K562 (cell line): Measurements from ENCODE around the gene ANKRD13B. TPM values are rescaled to one million over a fixed set of nuclear protein-coding genes. Genes with fewer than 3 reads are reported as not detected.

Experiments
- ETS2 ChIP-seq: IDR thresholded peaks from 2 replicates; pipeline ENCODE4 v1.6.1; 2016; ENCODE audit warnings: borderline replicate concordance, missing genetic modification characterization, mild to moderate bottlenecking, moderate library complexity, missing compliant biosample characterization; ENCODE audit not compliant: poor library complexity, severe bottlenecking
- FOXP1 ChIP-seq: sonication (generic); formaldehyde crosslinking; IDR thresholded peaks from 2 replicates; pipeline ENCODE4 v1.8.0; 2022; ENCODE audit warnings: mild to moderate bottlenecking, missing genetic modification reagents
- HDAC8 ChIP-seq: fragments of 450-650 bp; IDR thresholded peaks from 2 replicates; pipeline ENCODE4 v1.6.1; 2016; ENCODE audit warnings: mild to moderate bottlenecking, missing genetic modification characterization, moderate library complexity, missing compliant biosample characterization
- MED1 ChIP-seq: sonication (generic); formaldehyde crosslinking; IDR thresholded peaks from 2 replicates; pipeline ENCODE4 v1.8.1; 2023; ENCODE audit warnings: missing genetic modification reagents, borderline replicate concordance
- NFIC ChIP-seq: fragments of 450-650 bp; IDR thresholded peaks from 2 replicates; pipeline ENCODE4 v1.6.1; 2017; ENCODE audit warnings: mild to moderate bottlenecking, inconsistent platforms
- SAFB ChIP-seq: fragments of 200-400 bp; formaldehyde crosslinking; IDR thresholded peaks from 2 replicates; pipeline ENCODE4 v1.6.1; 2017; ENCODE audit warnings: low read depth, low read length, borderline replicate concordance
- ZNF77 ChIP-seq: fragments of 250-450 bp; sonication (Bioruptor Pico); IDR thresholded peaks from 2 replicates; pipeline ENCODE4 v1.5.0; 2020
- polyA plus RNA-seq, 8 experiments: library from polyadenylated mRNA; depleted of rRNA in 4 of 8; stranded (reverse) in 5 of 8; unstranded in 3 of 8; fragments of >200 nt; fragmentation: Nextera tagmentation in 2 of 8; fragmentation: Illumina TruSeq in 1 of 8; extraction: Ambion mirVana in 2 of 8; extraction: Trizol in 1 of 8; gene quantifications; 2 replicates each; pipeline versions ENCODE4 v1.2.1 to v1.2.3, GENCODE V29; 2011 to 2014; ENCODE audit warnings: inconsistent platforms in 1 of 8, missing spikeins in 1 of 8
- total RNA-seq, 7 experiments: library from RNA; depleted of rRNA in 6 of 7; stranded (reverse); fragments of >200 nt in 6 of 7; fragmentation: Illumina TruSeq in 2 of 7; extraction: Trizol in 2 of 7; gene quantifications; 2 replicates each; pipeline versions ENCODE4 v1.2.1 to v1.2.3, GENCODE V29; 2011 to 2021; ENCODE audit warnings: low replicate concordance in 1 of 7
- TF ChIP-seq, protein P1 (sequence below), 2 experiments: IDR thresholded peaks; 2 replicates each; pipeline ENCODE4 v1.6.1; 2011; ENCODE audit warnings: borderline replicate concordance in 1 of 2, control low read depth in 1 of 2, low read depth in 1 of 2, low read length in 1 of 2, mild to moderate bottlenecking in 1 of 2, mixed read lengths in 1 of 2, moderate library complexity in 1 of 2; ENCODE audit not compliant: insufficient read depth in 1 of 2, insufficient read length in 1 of 2, poor library complexity in 1 of 2, severe bottlenecking in 1 of 2; ENCODE audit errors: extremely low read depth in 1 of 2
- TF ChIP-seq, protein P2 (sequence below): IDR thresholded peaks from 2 replicates; pipeline ENCODE4 v1.6.1; 2016; ENCODE audit warnings: missing genetic modification characterization, missing compliant biosample characterization
- TF ChIP-seq, protein P3 (sequence below): sonication (generic); formaldehyde crosslinking; IDR thresholded peaks from 2 replicates; pipeline ENCODE4 v1.8.0; 2022; ENCODE audit warnings: mild to moderate bottlenecking, missing genetic modification reagents

Gene ANKRD13B
- total and polyA plus RNA-seq, 9 of the 15 experiments (the other 6 are each of a cell fraction or from before 2014, with no cell fraction given) = 0.15 to 28.1 (median 4.6) TPM

DNA sequence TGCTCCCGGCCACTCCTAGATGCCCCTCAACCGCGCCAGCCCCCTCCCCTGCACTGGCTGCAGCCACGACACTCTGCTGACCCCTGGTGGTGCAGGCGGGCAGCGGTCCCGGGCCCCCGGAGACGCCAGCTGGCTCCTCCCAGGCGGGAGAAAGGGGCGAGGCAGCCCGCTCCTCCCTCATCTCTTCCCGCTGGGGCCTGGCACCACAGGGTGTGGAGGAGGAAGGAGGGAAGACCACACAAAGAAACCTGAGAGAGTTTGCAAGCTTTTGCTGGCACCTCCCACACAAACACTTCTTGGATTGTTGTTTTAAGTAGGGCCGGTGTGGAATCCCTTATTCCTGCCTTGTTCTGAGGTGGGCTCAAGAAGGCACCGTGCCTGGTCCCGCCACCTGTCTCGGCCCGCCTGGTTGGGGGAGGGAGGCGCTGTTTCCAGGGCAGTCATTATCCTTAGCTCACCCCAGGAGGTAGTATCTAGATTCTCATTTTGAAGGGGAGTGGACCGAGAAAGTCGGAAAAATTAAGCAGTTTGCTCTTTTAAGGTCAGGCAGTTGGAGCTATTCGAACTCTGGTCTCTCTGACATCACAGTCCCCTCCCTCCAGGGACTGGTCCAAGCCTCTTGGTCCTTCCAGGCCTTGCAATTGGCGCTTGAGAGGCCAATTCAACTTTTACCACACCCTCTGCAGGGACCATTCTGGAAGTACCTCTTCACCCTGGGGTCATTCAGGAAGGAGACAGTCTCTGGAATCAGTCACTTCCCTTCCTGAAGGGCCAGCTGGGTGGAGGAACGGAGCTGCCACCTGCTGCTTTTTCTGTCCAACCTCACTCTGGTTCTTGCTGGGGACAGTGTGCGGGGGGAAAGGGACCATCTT, 959 bp upstream of the ANKRD13B start (continued):
- TF ChIP-seq, protein P1, sequence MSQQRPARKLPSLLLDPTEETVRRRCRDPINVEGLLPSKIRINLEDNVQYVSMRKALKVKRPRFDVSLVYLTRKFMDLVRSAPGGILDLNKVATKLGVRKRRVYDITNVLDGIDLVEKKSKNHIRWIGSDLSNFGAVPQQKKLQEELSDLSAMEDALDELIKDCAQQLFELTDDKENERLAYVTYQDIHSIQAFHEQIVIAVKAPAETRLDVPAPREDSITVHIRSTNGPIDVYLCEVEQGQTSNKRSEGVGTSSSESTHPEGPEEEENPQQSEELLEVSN (IDR thresholded peaks at IDR 0.05; ENCODE audit: borderline replicate concordance in 1 of 2, extremely low read depth in 1 of 2, insufficient read depth in 1 of 2, insufficient read length in 1 of 2, low read depth in 1 of 2, low read length in 1 of 2, poor library complexity in 1 of 2, severe bottlenecking in 1 of 2) = peak in 1 of 2 experiments; percentile 53
- TF ChIP-seq SAFB (no peak), HDAC8 (no peak), NFIC (no peak; the same call in 1 of the 2 replicates), MED1 (no peak), ZNF77 (no peak), ETS2 (no peak), FOXP1 (no peak)
- TF ChIP-seq, protein P2, sequence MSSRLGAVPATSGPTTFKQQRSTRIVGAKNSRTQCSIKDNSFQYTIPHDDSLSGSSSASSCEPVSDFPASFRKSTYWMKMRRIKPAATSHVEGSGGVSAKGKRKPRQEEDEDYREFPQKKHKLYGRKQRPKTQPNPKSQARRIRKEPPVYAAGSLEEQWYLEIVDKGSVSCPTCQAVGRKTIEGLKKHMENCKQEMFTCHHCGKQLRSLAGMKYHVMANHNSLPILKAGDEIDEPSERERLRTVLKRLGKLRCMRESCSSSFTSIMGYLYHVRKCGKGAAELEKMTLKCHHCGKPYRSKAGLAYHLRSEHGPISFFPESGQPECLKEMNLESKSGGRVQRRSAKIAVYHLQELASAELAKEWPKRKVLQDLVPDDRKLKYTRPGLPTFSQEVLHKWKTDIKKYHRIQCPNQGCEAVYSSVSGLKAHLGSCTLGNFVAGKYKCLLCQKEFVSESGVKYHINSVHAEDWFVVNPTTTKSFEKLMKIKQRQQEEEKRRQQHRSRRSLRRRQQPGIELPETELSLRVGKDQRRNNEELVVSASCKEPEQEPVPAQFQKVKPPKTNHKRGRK (tag) = no peak
- TF ChIP-seq, protein P3, sequence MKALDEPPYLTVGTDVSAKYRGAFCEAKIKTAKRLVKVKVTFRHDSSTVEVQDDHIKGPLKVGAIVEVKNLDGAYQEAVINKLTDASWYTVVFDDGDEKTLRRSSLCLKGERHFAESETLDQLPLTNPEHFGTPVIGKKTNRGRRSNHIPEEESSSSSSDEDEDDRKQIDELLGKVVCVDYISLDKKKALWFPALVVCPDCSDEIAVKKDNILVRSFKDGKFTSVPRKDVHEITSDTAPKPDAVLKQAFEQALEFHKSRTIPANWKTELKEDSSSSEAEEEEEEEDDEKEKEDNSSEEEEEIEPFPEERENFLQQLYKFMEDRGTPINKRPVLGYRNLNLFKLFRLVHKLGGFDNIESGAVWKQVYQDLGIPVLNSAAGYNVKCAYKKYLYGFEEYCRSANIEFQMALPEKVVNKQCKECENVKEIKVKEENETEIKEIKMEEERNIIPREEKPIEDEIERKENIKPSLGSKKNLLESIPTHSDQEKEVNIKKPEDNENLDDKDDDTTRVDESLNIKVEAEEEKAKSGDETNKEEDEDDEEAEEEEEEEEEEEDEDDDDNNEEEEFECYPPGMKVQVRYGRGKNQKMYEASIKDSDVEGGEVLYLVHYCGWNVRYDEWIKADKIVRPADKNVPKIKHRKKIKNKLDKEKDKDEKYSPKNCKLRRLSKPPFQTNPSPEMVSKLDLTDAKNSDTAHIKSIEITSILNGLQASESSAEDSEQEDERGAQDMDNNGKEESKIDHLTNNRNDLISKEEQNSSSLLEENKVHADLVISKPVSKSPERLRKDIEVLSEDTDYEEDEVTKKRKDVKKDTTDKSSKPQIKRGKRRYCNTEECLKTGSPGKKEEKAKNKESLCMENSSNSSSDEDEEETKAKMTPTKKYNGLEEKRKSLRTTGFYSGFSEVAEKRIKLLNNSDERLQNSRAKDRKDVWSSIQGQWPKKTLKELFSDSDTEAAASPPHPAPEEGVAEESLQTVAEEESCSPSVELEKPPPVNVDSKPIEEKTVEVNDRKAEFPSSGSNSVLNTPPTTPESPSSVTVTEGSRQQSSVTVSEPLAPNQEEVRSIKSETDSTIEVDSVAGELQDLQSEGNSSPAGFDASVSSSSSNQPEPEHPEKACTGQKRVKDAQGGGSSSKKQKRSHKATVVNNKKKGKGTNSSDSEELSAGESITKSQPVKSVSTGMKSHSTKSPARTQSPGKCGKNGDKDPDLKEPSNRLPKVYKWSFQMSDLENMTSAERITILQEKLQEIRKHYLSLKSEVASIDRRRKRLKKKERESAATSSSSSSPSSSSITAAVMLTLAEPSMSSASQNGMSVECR (CRISPR knock-in tag) = no peak; the same call in 1 of the 2 replicates
